ENCODE results near the gene TMX1.

Gene TMX1

DNA sequence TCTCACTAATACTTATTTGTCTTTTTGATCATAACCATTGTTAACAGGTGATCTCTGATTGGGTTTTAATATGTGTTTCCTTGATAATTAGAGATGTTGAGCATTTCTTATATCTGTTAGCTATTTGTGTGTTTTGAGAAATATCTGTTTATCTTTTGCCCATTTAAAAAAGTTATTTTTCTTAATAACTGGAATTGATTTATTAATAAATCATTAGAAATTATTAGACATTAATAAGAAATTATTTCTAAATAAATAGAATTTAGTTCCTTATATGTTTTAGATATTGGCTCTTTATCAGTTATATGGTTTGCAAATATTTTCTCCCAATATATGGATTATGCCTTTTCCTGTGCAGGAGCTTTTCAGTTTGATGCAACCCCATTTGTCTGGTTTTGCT lies 18.7 kb downstream of the TMX1 start:
- Mint-ChIP-seq H3K36me3 (peaks cover 29 to 48% of the 10 kb centered on the region in 2 donors), H3K9me3 (peaks cover 4% of the 10 kb centered on the region in 2 donors)
- no peak for ATAC-seq (replicated peaks)

DNA sequence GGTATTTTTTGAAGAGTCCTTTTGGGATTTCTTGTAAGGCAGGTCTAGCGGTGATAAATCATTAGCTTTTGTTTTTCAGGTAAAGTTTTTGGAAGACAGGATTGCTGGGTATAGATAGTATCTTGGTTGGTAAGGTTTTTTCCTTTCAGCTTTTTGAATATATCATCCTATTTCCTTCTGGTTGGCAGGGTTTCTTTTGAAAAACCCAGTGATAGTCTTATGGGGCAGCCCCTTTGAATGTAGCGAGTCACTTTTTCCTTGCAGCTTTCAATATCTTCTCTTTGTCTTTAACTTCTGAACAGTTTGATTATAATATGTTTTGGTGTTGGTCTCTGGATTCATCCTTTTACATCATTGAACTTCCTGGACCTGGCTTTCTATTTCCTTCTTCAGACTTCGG lies 20.2 kb downstream of the TMX1 start:
- no peak overlapping the region for H3K4me3 Mint-ChIP-seq
- no peak overlapping the region for H3K27ac Mint-ChIP-seq

More for the DNA sequence above, 18.7 kb downstream of the TMX1 start:
- H3K4me3 Mint-ChIP-seq: no peak overlapping the region
- no peak for DNase-seq
- no peaks in the 10 kb centered on the region for H3K27me3 Mint-ChIP-seq
- H3K27ac Mint-ChIP-seq: no peak overlapping the region
- peaks cover 7 to 20% of the 10 kb centered on the region in 2 donors for H3K4me1 Mint-ChIP-seq

DNA sequence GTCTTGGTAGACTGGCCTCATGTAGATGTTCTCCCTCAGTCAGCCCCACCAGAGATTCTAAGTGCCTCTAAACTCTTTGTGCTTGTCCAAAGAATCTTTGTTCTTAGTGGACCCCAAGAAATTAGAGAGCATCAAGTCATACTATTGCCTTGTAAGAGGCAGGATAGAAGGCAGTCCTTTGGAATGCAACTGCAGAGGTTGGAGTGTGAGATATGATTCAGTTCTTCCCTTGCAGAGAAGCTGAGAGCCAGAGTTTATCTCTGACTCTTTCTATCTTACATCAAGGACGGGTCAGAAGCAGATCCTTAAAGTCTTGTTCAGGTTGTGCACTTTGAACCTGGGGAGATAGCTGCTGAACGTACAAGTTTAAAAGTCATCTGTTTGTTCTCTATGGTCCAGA lies 21.1 kb downstream of the TMX1 start:
- Mint-ChIP-seq H3K4me3 (no peak overlapping the region), H3K9me3 (peaks cover 4% of the 10 kb centered on the region in 2 donors), H3K36me3 (peaks cover 31 to 50% of the 10 kb centered on the region in 2 donors), H3K27ac (no peak overlapping the region), H3K27me3 (no peaks in the 10 kb centered on the region), H3K4me1 (peaks cover 7 to 20% of the 10 kb centered on the region in 2 donors)
- no peak for DNase-seq
- ATAC-seq (replicated peaks): no peak

More for the DNA sequence above, 20.2 kb downstream of the TMX1 start:
- Mint-ChIP-seq H3K9me3 (peaks cover 4% of the 10 kb centered on the region in 2 donors), H3K36me3 (peaks cover 28 to 50% of the 10 kb centered on the region in 2 donors), H3K4me1 (peaks cover 7 to 20% of the 10 kb centered on the region in 2 donors), H3K27me3 (no peaks in the 10 kb centered on the region)
- peak; percentile 60 to 78 for ATAC-seq (replicated peaks)
- no peak for DNase-seq

DNA sequence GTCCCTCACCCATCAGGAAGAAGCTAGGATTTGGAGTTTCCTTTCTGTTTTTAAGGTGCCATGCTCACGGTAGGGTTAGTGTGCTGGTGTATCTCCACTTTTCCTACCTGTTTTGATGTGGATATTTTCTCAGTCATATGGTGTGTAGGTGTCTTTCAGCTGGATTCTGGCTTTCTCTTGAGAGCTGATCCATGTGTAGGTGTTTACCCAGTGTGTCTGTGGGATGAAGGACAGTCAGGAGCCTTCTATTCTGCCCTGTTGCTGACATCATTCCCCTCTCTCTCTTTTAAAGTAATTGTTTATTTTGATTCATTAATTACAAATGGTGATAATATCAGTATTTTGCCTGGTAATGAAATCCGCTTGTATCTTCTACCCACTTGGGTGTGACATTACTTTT lies 22.8 kb downstream of the TMX1 start:
- Mint-ChIP-seq H3K4me1 (peaks cover 7 to 20% of the 10 kb centered on the region in 2 donors), H3K27me3 (no peaks in the 10 kb centered on the region), H3K36me3 (peaks cover 33 to 48% of the 10 kb centered on the region in 2 donors), H3K4me3 (no peak overlapping the region), H3K27ac (no peak overlapping the region), H3K9me3 (peaks cover 4% of the 10 kb centered on the region in 2 donors)
- no peak for DNase-seq
- no peak for ATAC-seq (replicated peaks)

DNA sequence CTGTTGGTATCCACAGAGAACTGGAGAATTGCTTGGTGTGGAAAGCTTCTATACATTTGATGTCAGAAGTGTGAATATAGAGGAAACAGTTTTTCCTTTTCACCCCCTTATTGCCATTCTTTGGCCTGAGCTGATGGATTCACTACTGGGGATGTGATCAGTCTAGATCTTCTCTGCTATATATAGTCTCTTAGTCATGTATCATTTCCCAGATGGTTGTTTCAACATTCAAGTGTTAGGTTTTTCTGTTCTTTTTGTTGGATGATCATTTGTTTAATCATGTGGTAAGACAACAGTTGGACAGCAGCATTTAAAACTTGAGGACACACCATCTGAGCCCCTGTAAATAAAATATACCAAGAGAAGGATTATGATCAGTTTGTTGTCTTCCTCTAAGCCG lies 29.6 kb downstream of the TMX1 start:
- Mint-ChIP-seq H3K27ac (no peak overlapping the region), H3K27me3 (no peaks in the 10 kb centered on the region), H3K4me3 (no peak overlapping the region), H3K4me1 (no peaks in the 10 kb centered on the region), H3K9me3 (no peaks in the 10 kb centered on the region), H3K36me3 (peaks cover 16 to 33% of the 10 kb centered on the region in 2 donors)
- ATAC-seq (replicated peaks): no peak
- DNase-seq: no peak

DNA sequence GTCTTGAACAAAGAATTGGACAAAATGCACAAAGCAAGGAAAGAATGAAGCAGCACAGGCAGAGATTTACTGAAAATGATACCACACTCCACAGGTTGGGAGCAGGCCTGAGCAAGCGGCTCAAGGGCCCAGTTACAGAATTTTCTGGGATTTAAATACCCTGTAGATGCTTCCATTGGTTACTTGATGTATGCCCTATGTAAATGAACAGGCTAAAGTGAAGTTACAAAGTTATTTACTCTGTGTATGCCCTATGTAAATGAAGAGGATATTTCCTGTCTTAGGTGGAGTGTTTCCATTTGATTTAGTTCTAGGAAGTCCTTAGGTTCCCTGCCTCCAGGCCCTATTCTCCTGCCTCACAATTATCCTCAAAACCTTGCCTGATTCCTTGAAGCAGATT lies 36.6 kb downstream of the TMX1 start:
- no peaks in the 10 kb centered on the region for H3K4me1 Mint-ChIP-seq
- DNase-seq (no peak), ATAC-seq (replicated peaks) (no peak)
- no peak overlapping the region for H3K4me3 Mint-ChIP-seq
- H3K27ac Mint-ChIP-seq: no peak overlapping the region
- H3K27me3 Mint-ChIP-seq: no peaks in the 10 kb centered on the region
- no peaks in the 10 kb centered on the region for H3K9me3 Mint-ChIP-seq
- peaks cover 12 to 29% of the 10 kb centered on the region in 2 donors for H3K36me3 Mint-ChIP-seq

DNA sequence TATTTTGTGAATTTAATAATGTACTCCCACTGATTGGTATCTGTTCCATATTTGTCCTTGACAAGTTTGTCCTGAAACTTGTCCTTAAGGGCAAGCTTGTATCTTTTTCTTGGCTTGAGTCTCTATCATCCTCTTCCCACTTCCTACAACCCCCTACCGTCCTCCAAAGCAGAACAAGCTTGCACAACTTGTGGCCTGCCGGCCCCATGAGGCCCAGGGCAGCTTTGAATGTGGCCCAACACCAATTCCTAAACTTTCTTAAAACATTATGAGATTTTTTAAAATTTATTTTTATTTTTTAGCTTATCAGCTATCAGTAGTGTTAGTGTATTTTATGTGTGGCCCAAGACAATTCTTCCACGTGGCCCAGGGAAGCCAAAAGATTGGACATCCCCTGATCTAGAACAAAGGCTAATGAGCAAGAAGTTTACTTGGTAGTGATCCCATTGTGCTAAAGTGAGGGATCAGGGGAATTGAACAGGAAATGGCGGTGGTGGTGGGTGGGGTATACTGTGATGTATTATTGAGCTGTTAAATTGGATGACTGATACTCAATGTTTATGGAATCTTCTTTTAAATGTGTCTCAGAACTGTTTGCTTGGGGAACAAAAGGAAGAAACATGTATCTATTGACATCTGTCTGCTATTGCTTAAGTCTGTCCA lies 37.8 kb downstream of the TMX1 start:
- Mint-ChIP-seq H3K9me3 (no peaks in the 10 kb centered on the region), H3K4me1 (no peaks in the 10 kb centered on the region), H3K4me3 (no peak overlapping the region), H3K27ac (no peak overlapping the region), H3K36me3 (peaks cover 12 to 29% of the 10 kb centered on the region in 2 donors), H3K27me3 (no peaks in the 10 kb centered on the region)
- ATAC-seq (replicated peaks) (no peak), DNase-seq (no peak)

DNA sequence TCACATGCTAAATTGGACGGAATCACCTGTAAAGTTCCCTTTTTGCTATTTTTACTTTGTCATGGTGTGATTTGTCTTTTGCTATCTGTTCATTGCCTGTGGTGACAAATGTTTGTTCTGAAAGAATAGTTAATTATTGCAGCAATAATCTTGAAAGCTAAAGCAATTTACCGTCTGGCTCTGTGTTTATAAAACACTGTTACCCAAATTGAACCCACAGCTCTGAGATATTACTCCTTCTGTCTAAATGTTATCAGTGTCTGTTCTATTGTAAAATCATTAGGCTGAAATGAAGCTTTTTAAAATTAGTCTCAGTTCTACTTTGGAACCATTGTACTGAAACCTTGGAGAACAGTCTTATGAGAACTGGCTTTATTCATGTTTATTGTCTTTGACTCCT lies 42.5 kb downstream of the TMX1 start:
- no peaks in the 10 kb centered on the region for H3K9me3 Mint-ChIP-seq
- H3K4me1 Mint-ChIP-seq: peaks cover 0 to 11% of the 10 kb centered on the region in 2 donors
- H3K27me3 Mint-ChIP-seq: no peaks in the 10 kb centered on the region
- ATAC-seq (replicated peaks) (no peak), DNase-seq (no peak)
- peaks cover 16 to 29% of the 10 kb centered on the region in 2 donors for H3K36me3 Mint-ChIP-seq
- H3K27ac Mint-ChIP-seq: no peak overlapping the region
- H3K4me3 Mint-ChIP-seq: no peak overlapping the region

DNA sequence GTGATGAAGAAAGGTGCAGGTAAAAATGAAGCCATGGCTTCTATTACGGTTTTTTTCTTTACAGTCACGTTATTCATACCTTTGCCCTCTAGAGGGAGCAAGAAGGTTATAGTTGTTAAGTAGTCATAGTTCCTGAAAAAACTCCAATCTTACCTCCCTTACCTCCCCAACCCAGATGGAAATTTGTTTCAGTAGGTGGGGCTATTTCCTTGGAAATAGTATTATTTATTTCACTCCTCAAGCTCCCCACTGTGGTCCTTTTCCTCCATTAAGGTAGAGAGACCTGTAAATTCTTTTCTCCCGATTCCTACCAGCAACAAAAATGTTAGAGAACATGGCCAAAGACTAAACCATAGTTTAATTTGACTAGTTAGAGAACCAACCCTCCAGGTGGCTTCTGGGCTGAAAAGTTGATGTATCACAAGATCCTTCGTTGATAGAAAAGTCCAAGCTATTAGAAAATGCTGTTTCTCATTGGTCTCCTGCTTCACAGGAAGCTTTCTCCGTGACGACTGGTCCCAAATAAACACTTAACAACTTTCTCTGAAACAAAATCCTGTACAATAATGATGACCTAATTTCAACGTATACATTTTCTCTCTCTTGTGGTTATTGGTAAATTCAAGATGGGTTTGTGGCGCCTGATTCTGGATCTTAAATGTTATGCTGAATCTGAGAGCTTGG lies 43.5 kb downstream of the TMX1 start:
- peaks cover 0 to 11% of the 10 kb centered on the region in 2 donors for H3K4me1 Mint-ChIP-seq
- H3K27me3 Mint-ChIP-seq: no peaks in the 10 kb centered on the region
- DNase-seq (no peak), ATAC-seq (replicated peaks) (no peak)
- H3K36me3 Mint-ChIP-seq: peaks cover 13 to 28% of the 10 kb centered on the region in 2 donors
- H3K27ac Mint-ChIP-seq: peak overlapping the region; percentile 42
- H3K4me3 Mint-ChIP-seq: no peak overlapping the region
- no peaks in the 10 kb centered on the region for H3K9me3 Mint-ChIP-seq

DNA sequence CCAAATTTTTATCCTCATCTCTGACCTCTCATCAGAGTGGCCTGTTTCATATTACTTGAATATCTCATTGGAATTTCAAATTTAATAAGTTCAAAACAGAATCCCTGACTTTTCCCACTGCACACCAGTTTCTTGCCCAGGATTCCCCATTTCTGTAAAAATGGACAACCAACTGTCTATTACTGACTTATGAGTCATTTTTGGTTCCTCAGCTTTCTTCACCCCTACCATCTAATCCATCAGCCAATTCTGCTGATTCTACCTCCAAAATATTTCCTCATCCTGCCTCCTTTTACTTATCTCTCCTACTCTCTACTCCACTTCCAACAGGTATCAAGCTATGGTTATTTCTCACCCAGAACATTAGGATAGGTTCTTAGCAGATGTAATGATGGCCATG lies 44.2 kb downstream of the TMX1 start:
- H3K27me3 Mint-ChIP-seq: no peaks in the 10 kb centered on the region
- peaks cover 0 to 11% of the 10 kb centered on the region in 2 donors for H3K4me1 Mint-ChIP-seq
- peaks cover 13 to 30% of the 10 kb centered on the region in 2 donors for H3K36me3 Mint-ChIP-seq
- H3K4me3 Mint-ChIP-seq: no peak overlapping the region
- H3K9me3 Mint-ChIP-seq: no peaks in the 10 kb centered on the region
- no peak for ATAC-seq (replicated peaks)
- no peak overlapping the region for H3K27ac Mint-ChIP-seq
- no peak for DNase-seq

DNA sequence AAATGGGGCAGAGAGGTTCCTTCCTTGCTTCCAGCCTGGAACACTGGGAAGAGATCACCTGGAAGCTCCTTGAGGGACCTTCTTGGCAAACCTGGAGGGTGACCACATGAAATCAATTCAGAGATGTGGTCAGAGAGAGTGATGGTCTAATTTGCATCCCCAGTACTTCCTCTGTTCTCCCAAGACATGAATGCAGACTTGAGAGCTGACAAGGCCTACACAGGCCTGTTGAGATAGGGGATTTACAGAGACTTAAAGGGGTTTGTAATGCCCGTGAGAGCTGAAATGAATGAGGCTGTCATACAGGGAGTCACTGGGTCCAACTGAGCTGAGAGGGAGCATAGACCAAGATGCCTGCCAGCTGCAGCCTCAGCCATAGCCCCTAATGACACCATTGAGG lies 45.1 kb downstream of the TMX1 start:
- peaks cover 12 to 34% of the 10 kb centered on the region in 2 donors for H3K36me3 Mint-ChIP-seq
- H3K9me3 Mint-ChIP-seq: no peaks in the 10 kb centered on the region
- H3K27ac Mint-ChIP-seq: no peak overlapping the region
- ATAC-seq (replicated peaks): peak in 1 of 2 donors; percentile 34
- no peak for DNase-seq
- H3K4me3 Mint-ChIP-seq: no peak overlapping the region
- H3K4me1 Mint-ChIP-seq: peaks cover 0 to 11% of the 10 kb centered on the region in 2 donors
- no peaks in the 10 kb centered on the region for H3K27me3 Mint-ChIP-seq

DNA sequence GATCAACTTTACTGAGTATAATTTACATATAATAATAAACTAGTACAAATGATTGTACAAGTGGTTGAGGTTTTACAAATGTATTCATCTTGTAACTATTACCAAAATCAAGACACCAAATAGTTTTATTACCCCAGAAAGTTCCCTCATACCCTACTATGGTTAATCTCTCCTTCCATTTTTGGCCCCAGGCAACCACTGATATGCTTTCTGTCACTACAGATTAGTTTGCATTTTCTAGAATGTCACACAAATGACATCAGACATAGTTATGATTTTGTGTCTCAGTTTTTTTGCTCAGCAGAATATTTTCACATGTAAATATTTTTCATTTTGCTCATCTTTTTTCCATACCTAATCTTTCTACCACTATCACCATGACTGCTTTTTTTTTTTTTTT lies 49.1 kb downstream of the TMX1 start:
- Mint-ChIP-seq H3K27ac (no peak overlapping the region), H3K4me3 (no peak overlapping the region), H3K27me3 (no peaks in the 10 kb centered on the region), H3K9me3 (no peaks in the 10 kb centered on the region), H3K4me1 (peaks cover 0 to 7% of the 10 kb centered on the region in 2 donors), H3K36me3 (peaks cover 15 to 32% of the 10 kb centered on the region in 2 donors)
- ATAC-seq (replicated peaks) (no peak), DNase-seq (no peak)

DNA sequence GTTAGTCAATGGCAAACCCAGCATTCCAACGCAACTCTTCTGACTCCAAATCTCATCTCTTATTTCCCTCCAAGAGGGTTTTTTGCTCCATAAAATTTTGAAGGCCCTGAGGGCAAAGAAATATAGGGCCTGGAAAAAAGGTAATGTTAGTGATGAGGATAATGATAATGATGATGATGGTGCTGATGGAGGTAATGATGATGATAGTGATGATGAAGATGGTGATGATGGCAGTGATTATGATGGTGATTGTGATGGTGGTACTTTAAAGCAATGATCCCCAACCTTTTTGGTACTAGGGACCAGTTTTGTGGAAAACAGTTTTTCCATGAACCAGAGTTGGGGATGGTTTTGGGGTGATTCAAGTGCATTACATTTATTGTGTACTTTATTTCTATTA lies 50.1 kb downstream of the TMX1 start:
- ATAC-seq (replicated peaks): no peak
- peaks cover 13 to 28% of the 10 kb centered on the region in 2 donors for H3K36me3 Mint-ChIP-seq
- no peaks in the 10 kb centered on the region for H3K9me3 Mint-ChIP-seq
- H3K4me1 Mint-ChIP-seq: peaks cover 6 to 11% of the 10 kb centered on the region in 2 donors
- no peaks in the 10 kb centered on the region for H3K27me3 Mint-ChIP-seq
- no peak overlapping the region for H3K4me3 Mint-ChIP-seq
- no peak overlapping the region for H3K27ac Mint-ChIP-seq
- no peak for DNase-seq

DNA sequence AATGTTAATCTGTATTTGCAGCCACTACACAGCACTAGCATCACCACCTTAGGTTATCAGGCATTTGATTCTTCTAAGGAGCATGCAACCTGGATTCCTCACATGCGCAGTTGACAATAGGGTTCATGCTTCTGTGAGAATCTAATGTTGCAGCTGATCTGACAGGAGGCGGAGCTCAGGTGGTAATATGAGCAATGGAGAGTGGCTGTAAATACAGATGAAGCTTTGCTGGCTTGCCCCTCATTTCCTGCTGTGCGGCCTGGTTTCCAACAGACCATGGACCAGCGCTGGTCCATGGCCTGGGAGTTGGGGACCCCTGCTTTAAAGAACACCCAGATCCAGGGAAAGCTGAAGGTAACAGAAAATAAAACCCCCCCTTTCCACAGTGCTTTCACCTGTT lies 51.0 kb downstream of the TMX1 start:
- H3K27me3 Mint-ChIP-seq: peaks cover 0 to 3% of the 10 kb centered on the region in 2 donors
- no peak overlapping the region for H3K4me3 Mint-ChIP-seq
- H3K36me3 Mint-ChIP-seq: peaks cover 11 to 26% of the 10 kb centered on the region in 2 donors
- peaks cover 8 to 9% of the 10 kb centered on the region in 2 donors for H3K4me1 Mint-ChIP-seq
- no peak for DNase-seq
- H3K9me3 Mint-ChIP-seq: no peaks in the 10 kb centered on the region
- no peak overlapping the region for H3K27ac Mint-ChIP-seq
- ATAC-seq (replicated peaks): no peak

All from stimulated activated naive B cell treated with anti-CD40 and anti-IgM and Interleukin-4, amounts not matched to agents 10 μg/mL and 1 μg/mL and 100 μg/mL, for 72 hours (primary cell).